Keratinocyte (primary cell): ENCODE data around the gene ATP9B. TPM values are rescaled to one million over a fixed set of nuclear protein-coding genes. Genes with fewer than 3 reads are reported as not detected.
A peak's percentile ranks its signal among the peaks of the same experiment; 100 is the strongest.

Experiments used
- DNase-seq: peaks from one replicate; pipeline ENCODE4 v3.0.0-alpha.2; 2011; ENCODE audit warnings: low read depth, missing footprints, low spot score
- FAIRE-seq: peaks from 2 replicates; lab custom pipeline; 2011; peaks lifted over from hg19 to GRCh38; lab: Jason Lieb, UNC
- H2AFZ ChIP-seq: 2 replicates; pipeline ENCODE4 v1.6.0; 2012; ENCODE audit warnings: low read length, control low read depth, inconsistent platforms; ENCODE audit not compliant: control insufficient read depth
- H3K27ac ChIP-seq: 2 replicates; pipeline ENCODE4 v1.5.1; 2011; ENCODE audit warnings: low read length; ENCODE audit not compliant: control insufficient read depth, insufficient read depth
- H3K27me3 ChIP-seq: 3 replicates; pipeline ENCODE4 v1.6.0; 2011; ENCODE audit warnings: low read length; ENCODE audit not compliant: control insufficient read depth, insufficient read depth; ENCODE audit errors: extremely low read depth
- H3K36me3 ChIP-seq, 2 experiments: 2 replicates in 1 of 2; 3 replicates in 1 of 2; pipeline ENCODE4 v1.5.1; 2011; ENCODE audit warnings: low read length in 2 of 2, mild to moderate bottlenecking in 1 of 2; ENCODE audit not compliant: control insufficient read depth in 2 of 2, insufficient read depth in 2 of 2; ENCODE audit errors: extremely low read depth in 1 of 2
- H3K4me1 ChIP-seq: 3 replicates; pipeline ENCODE4 v1.5.1; 2011; ENCODE audit warnings: low read length; ENCODE audit not compliant: control insufficient read depth, insufficient read depth; ENCODE audit errors: extremely low read depth
- H3K4me2 ChIP-seq: 3 replicates; pipeline ENCODE4 v1.6.0; 2011; ENCODE audit warnings: low read depth, low read length; ENCODE audit not compliant: control insufficient read depth, insufficient read depth; ENCODE audit errors: extremely low read depth
- H3K4me3 ChIP-seq, 3 experiments: fragments of 200-600 bp in 1 of 3; sonication (generic) in 1 of 3; 2 replicates in 2 of 3; 3 replicates in 1 of 3; pipeline ENCODE4 v1.5.1; 2011 to 2016; ENCODE audit warnings: low read length in 3 of 3, mild to moderate bottlenecking in 3 of 3, control low read depth in 2 of 3, inconsistent platforms in 1 of 3, low read depth in 1 of 3, mixed read lengths in 1 of 3, mixed run types in 1 of 3, moderate library complexity in 1 of 3; ENCODE audit not compliant: control insufficient read depth in 2 of 3, insufficient read depth in 2 of 3; ENCODE audit errors: extremely low read depth in 1 of 3
- H3K79me2 ChIP-seq: 2 replicates; pipeline ENCODE4 v1.6.0; 2012; ENCODE audit warnings: low read length; ENCODE audit not compliant: control insufficient read depth, insufficient read depth
- H3K9ac ChIP-seq: 3 replicates; pipeline ENCODE4 v1.6.0; 2011; ENCODE audit warnings: low read length; ENCODE audit not compliant: control insufficient read depth, insufficient read depth; ENCODE audit errors: extremely low read depth
- H3K9me1 ChIP-seq: 3 replicates; pipeline ENCODE4 v1.6.0; 2011; ENCODE audit warnings: low read length; ENCODE audit not compliant: control insufficient read depth, insufficient read depth; ENCODE audit errors: extremely low read depth
- H3K9me3 ChIP-seq: 2 replicates; pipeline ENCODE4 v1.5.1; 2012; ENCODE audit warnings: low read depth, low read length; ENCODE audit not compliant: control insufficient read depth
- H4K20me1 ChIP-seq: 3 replicates; pipeline ENCODE4 v1.6.0; 2011; ENCODE audit warnings: low read length; ENCODE audit not compliant: control insufficient read depth, insufficient read depth; ENCODE audit errors: extremely low read depth
- CTCF ChIP-seq, 3 experiments: IDR thresholded peaks in 1 of 3; conservative IDR thresholded peaks in 1 of 3; optimal IDR thresholded peaks in 1 of 3; 2 replicates in 2 of 3; 3 replicates in 1 of 3; pipeline versions ENCODE3 to v1.5.1; 2011; ENCODE audit warnings: low read length in 3 of 3, mild to moderate bottlenecking in 3 of 3, moderate library complexity in 2 of 3, control low read depth in 1 of 3, inconsistent platforms in 1 of 3; ENCODE audit not compliant: insufficient read depth in 2 of 3; ENCODE audit errors: extremely low read depth in 1 of 3
- EZH2 ChIP-seq: IDR thresholded peaks from one replicate; pipeline ENCODE4 v1.6.1; 2012; ENCODE audit warnings: inconsistent platforms, mild to moderate bottlenecking, low read length, moderate library complexity
- dilution Hi-C: fragments of 300-500 bp; cut with MboI; formaldehyde crosslinking; loops from one replicate; pipeline ENCODE4 v1.7.0; 2020; ENCODE audit warnings: low sequenced_read_pairs; ENCODE audit not compliant: extremely low pct_ligation_motif_present
- polyA plus RNA-seq, 5 experiments: library from polyadenylated mRNA; depleted of rRNA in 3 of 5; stranded (reverse) in 3 of 5; stranded (forward) in 1 of 5; unstranded in 1 of 5; fragments of >200 nt; gene quantifications; 1 replicate in 1 of 5; 2 replicates in 3 of 5; 3 replicates in 1 of 5; pipeline versions ENCODE4 v1.2.1 to v1.2.3, GENCODE V29; 2011 to 2012; ENCODE audit warnings: missing spikeins in 2 of 5, low read depth in 1 of 5, low replicate concordance in 1 of 5

Gene ATP9B
- polyA plus RNA-seq, 1 donor (not counting 4 experiments of a cell fraction or from before 2014, with no cell fraction given) = 16.1 TPM

DNA sequence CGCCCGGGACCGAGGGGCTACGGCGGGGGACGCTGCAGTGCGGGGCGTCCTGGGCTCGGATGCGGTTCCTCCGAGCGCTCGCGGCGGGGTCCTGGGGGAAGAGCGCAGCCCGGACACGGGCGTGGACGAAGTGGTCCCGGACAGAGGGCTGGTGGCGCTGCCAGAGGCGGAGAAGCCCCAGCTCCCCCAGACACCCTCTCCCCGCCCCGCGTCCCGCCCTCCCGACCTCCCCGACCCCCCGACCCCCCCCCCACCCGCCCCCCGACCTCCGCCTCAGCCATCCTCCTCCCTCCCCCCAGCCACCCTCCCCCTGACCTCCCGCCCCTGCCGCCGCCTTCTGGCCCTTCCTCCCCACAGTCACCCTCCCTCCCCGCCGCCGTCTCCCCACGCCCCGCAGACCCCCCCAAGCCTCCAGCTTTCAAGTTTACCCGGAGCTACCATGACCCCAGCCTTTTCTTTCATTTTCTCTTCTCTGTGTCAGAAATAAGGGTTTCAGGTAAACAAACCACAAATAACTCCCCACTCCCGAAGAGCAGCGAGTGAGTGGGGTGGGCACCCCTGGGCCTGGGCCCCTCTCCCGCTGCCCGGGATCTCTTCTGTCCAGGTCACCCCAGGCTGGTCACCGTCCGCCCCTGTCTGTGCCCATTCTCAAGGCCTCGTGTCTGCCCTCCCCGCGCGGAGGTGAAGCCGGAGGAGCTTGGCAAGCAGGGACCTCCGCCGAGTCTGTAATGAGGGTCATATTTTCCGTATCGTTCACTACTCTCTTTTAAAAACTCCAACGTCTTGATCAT, 331.6 kb downstream of the ATP9B start:
- Histone ChIP-seq H3K79me2 (no peaks in the 10 kb centered on the region), H3K9me1 (no peaks in the 10 kb centered on the region), H3K36me3 (no peaks in the 10 kb centered on the region), H3K9ac (peak overlapping the region; percentile 54), H3K27me3 (peaks cover 29% of the 10 kb centered on the region), H3K4me2 (peak overlapping the region; percentile 41), H3K9me3 (no peaks in the 10 kb centered on the region), H3K27ac (no peak overlapping the region), H2AFZ (peak overlapping the region; percentile 15), H3K4me1 (no peaks in the 10 kb centered on the region), H4K20me1 (no peaks in the 10 kb centered on the region), H3K4me3 (peak overlapping the region in 2 of 3 experiments; percentile 52 to 65)
- DNase-seq (no peak), FAIRE-seq (no peak)
- TF ChIP-seq CTCF (optimal IDR thresholded peaks at IDR 0.05 in 1 of 3, IDR thresholded peaks at IDR 0.05 in 1 of 3, conservative IDR thresholded peaks at IDR 0.05 in 1 of 3; ENCODE audit: extremely low read depth in 1 of 3, insufficient read depth in 2 of 3, low read length in 3 of 3) (no peak), EZH2 (no peak)
- dilution Hi-C loops = no loop called here

- no peak overlapping the region for H2AFZ ChIP-seq
- H3K27me3 ChIP-seq = peaks cover 26% of the 10 kb centered on the region
- H3K27ac ChIP-seq = no peak overlapping the region
- H3K36me3 ChIP-seq = no peaks in the 10 kb centered on the region
- no peak overlapping the region for H3K4me2 ChIP-seq
- no peaks in the 10 kb centered on the region for H3K79me2 ChIP-seq
- H3K9me1 ChIP-seq = no peaks in the 10 kb centered on the region
- H3K4me3 ChIP-seq = no peak overlapping the region
- TF ChIP-seq EZH2 (no peak), CTCF (optimal IDR thresholded peaks at IDR 0.05 in 1 of 3, IDR thresholded peaks at IDR 0.05 in 1 of 3, conservative IDR thresholded peaks at IDR 0.05 in 1 of 3; ENCODE audit: extremely low read depth in 1 of 3, insufficient read depth in 2 of 3, low read length in 3 of 3) (no peak)
- no peaks in the 10 kb centered on the region for H3K4me1 ChIP-seq
- no peaks in the 10 kb centered on the region for H3K9me3 ChIP-seq
- dilution Hi-C loops = no loop called here
- FAIRE-seq (no peak), DNase-seq (no peak)
- H4K20me1 ChIP-seq = no peaks in the 10 kb centered on the region
- no peak overlapping the region for H3K9ac ChIP-seq
Measured at GRCh38 chr18:79401494-79402208, 332.5 kb downstream of the ATP9B start.
